ENCODE results near the gene IDUA. TPM values are rescaled to one million over a fixed set of nuclear protein-coding genes. Genes with fewer than 3 reads are reported as not detected.
A peak's percentile ranks its signal among the peaks of the same experiment; 100 is the strongest.

The IDUA gene
- total RNA-seq, 1 donor from 2014 or later: 9.0 TPM

GRCh38 chr4:1026115-1026514, 39.3 kb downstream of the IDUA start:
- DNase-seq: peak; percentile 39
- no peak overlapping the region for H3K27ac ChIP-seq (replicated peaks)
- no peak overlapping the region for H3K4me3 ChIP-seq
- no peak for TF ChIP-seq CTCF (IDR thresholded peaks at IDR 0.05; ENCODE audit: borderline replicate concordance)
- peaks cover 11% of the 10 kb centered on the region for H3K4me1 ChIP-seq
- intact Hi-C loops (cut with micrococcal nuclease): no loop called here
- no peaks in the 10 kb centered on the region for H3K9me3 ChIP-seq (replicated peaks)
- peaks cover 10% of the 10 kb centered on the region for H3K36me3 ChIP-seq
- H3K27me3 ChIP-seq (ENCODE audit: low read depth): peaks cover 24% of the 10 kb centered on the region

- TF ChIP-seq CTCF (IDR thresholded peaks at IDR 0.05; ENCODE audit: borderline replicate concordance): no peak
- H3K9me3 ChIP-seq (replicated peaks): no peaks in the 10 kb centered on the region
- peaks cover 10% of the 10 kb centered on the region for H3K36me3 ChIP-seq
- no peak overlapping the region for H3K27ac ChIP-seq (replicated peaks)
- H3K4me3 ChIP-seq: no peak overlapping the region
- intact Hi-C loops (cut with micrococcal nuclease): no loop called here
- peaks cover 11% of the 10 kb centered on the region for H3K4me1 ChIP-seq
- H3K27me3 ChIP-seq (ENCODE audit: low read depth): peaks cover 36% of the 10 kb centered on the region
- DNase-seq: no peak
These were observed 40.5 kb downstream of the IDUA start for GRCh38 chr4:1027219-1027914.

- DNase-seq: no peak
- peaks cover 11% of the 10 kb centered on the region for H3K4me1 ChIP-seq
- peaks cover 10% of the 10 kb centered on the region for H3K36me3 ChIP-seq
- no peaks in the 10 kb centered on the region for H3K9me3 ChIP-seq (replicated peaks)
- H3K27ac ChIP-seq (replicated peaks): no peak overlapping the region
- H3K27me3 ChIP-seq (ENCODE audit: low read depth): peaks cover 41% of the 10 kb centered on the region
- H3K4me3 ChIP-seq: no peak overlapping the region
- intact Hi-C loops (cut with micrococcal nuclease): no loop called here
- no peak for TF ChIP-seq CTCF (IDR thresholded peaks at IDR 0.05; ENCODE audit: borderline replicate concordance)
These were observed 41.0 kb downstream of the IDUA start for GRCh38 chr4:1027915-1028238.

- Histone ChIP-seq H3K36me3 (peaks cover 10% of the 10 kb centered on the region), H3K4me1 (peaks cover 11% of the 10 kb centered on the region), H3K27me3 (ENCODE audit: low read depth) (peaks cover 49% of the 10 kb centered on the region), H3K27ac (replicated peaks) (no peak overlapping the region), H3K4me3 (no peak overlapping the region), H3K9me3 (replicated peaks) (no peaks in the 10 kb centered on the region)
- TF ChIP-seq CTCF (IDR thresholded peaks at IDR 0.05; ENCODE audit: borderline replicate concordance): no peak
- DNase-seq: no peak
- intact Hi-C loops (cut with micrococcal nuclease): no loop called here
These were observed 41.9 kb downstream of the IDUA start for GRCh38 chr4:1028574-1029220.

GRCh38 chr4:1029529-1029928, 42.7 kb downstream of the IDUA start:
- H3K4me1 ChIP-seq: peaks cover 18% of the 10 kb centered on the region
- H3K4me3 ChIP-seq: no peak overlapping the region
- peaks cover 6% of the 10 kb centered on the region for H3K36me3 ChIP-seq
- intact Hi-C loops (cut with micrococcal nuclease): no loop called here
- H3K27ac ChIP-seq (replicated peaks): no peak overlapping the region
- DNase-seq: no peak
- peaks cover 57% of the 10 kb centered on the region for H3K27me3 ChIP-seq (ENCODE audit: low read depth)
- no peaks in the 10 kb centered on the region for H3K9me3 ChIP-seq (replicated peaks)
- no peak for TF ChIP-seq CTCF (IDR thresholded peaks at IDR 0.05; ENCODE audit: borderline replicate concordance)
